GM12864 (cell line): ENCODE measurements around the gene SUPT3H.

ENCODE experiments used
- DNase-seq: peaks from one replicate; pipeline ENCODE4 v3.0.0-alpha.2; 2011; ENCODE audit warnings: low read depth
- H3K4me3 ChIP-seq: 2 replicates; pipeline ENCODE4 v1.5.1; 2011; ENCODE audit warnings: mild to moderate bottlenecking, low read depth, low read length, control low read depth
- CTCF ChIP-seq: IDR thresholded peaks from 2 replicates; pipeline ENCODE4 v1.5.1; 2011; ENCODE audit warnings: low read depth, mild to moderate bottlenecking, moderate library complexity, low read length, control low read depth, inconsistent platforms; ENCODE audit errors: missing control alignments

SUPT3H gene

GRCh38 chr6:45086360-45087084 lies 291.2 kb downstream of the SUPT3H start:
- no peak for TF ChIP-seq CTCF
- no peak overlapping the region for H3K4me3 ChIP-seq
- DNase-seq = no peak

DNA sequence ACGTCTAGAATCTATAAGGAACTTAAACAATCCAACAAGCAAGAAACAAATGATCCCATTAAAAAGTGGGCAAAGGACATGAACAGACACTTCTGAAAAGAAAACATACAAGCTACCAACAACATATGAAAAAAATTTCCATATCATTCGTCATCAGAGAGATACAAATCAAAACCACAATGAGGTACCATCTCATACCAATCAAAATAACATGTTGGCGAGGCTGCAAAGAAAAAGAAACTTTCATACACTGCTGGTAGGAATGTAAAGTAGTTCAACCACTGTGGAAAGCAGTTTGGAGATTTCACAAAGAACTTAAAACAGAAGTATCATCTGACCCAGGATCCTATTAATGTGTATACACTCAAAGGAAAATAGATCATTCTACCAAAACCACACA lies 293.5 kb downstream of the SUPT3H start:
- no peak overlapping the region for H3K4me3 ChIP-seq
- no peak for TF ChIP-seq CTCF
- no peak for DNase-seq

DNA sequence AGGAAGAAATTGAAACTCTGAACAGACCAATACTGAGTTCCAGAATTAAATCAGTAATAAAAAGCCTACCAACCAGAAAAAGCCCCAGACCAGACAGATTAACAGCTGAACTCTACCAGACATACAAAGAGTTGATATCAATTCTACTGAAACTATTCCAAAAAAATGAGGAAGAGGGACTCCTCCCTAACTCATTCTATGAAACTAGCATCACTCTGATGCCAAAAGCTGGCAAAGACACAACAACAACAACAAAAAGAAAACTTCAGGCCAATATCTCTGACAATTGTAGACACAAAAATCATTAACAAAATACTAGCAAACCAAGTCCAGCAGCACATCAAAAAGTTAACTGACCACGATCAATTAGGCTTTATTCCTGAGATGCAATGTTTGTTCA lies 295.6 kb downstream of the SUPT3H start:
- TF ChIP-seq CTCF = no peak
- no peak for DNase-seq
- H3K4me3 ChIP-seq = no peak overlapping the region

DNA sequence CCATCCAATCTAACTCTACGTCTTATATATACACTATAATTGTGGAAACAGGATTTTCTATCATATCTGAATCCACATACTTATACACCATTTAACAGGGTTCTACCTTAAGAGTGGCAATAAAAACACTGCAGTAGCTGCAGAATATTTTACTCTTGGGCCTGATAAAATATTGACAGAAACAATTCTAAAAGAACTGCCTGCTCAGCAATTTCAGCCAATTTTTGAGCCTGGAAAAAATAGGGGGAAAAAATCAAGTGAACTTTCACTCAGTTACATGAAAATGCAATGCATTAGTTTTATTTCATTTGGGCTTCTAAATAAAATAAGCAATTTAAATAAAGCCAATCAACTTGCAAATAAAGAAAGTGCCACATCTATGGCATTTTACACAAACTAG lies 296.1 kb downstream of the SUPT3H start:
- no peak overlapping the region for H3K4me3 ChIP-seq
- TF ChIP-seq CTCF = no peak
- DNase-seq = no peak

- DNase-seq = no peak
- H3K4me3 ChIP-seq = no peak overlapping the region
- TF ChIP-seq CTCF = no peak
Measured at GRCh38 chr6:45078432-45078831, 299.3 kb downstream of the SUPT3H start.

- TF ChIP-seq CTCF = no peak
- no peak for DNase-seq
- H3K4me3 ChIP-seq = no peak overlapping the region
Measured at GRCh38 chr6:45076217-45076930, 301.4 kb downstream of the SUPT3H start.
